ENCODE data around the gene ATXN8OS. TPM values are rescaled to one million over a fixed set of nuclear protein-coding genes. Genes with fewer than 3 reads are reported as not detected.

The ATXN8OS gene
- polyA plus RNA-seq, 1 donor from 2014 or later = 0.33 TPM

- Histone ChIP-seq H3K4me2 (ENCODE audit: low read length) (no peak overlapping the region), H3K79me2 (replicated peaks; ENCODE audit: insufficient read depth, low read length) (no peaks in the 10 kb centered on the region), H3F3A (ENCODE audit: insufficient read depth, low read length, poor library complexity, severe bottlenecking) (no peaks in the 10 kb centered on the region), H3K36me3 (ENCODE audit: insufficient read depth, low read length) (no peaks in the 10 kb centered on the region), H4K20me1 (ENCODE audit: insufficient read depth) (no peaks in the 10 kb centered on the region), H3K27ac (ENCODE audit: low read length) (no peak overlapping the region), H3K27me3 (ENCODE audit: insufficient read depth, low read depth, low read length) (no peaks in the 10 kb centered on the region), H3K9ac (ENCODE audit: low read length) (no peak overlapping the region), H3K4me3 (ENCODE audit: low read length) (no peak overlapping the region), H2AFZ (ENCODE audit: low read depth, low read length) (no peak overlapping the region), H3K9me3 (ENCODE audit: low read length) (no peaks in the 10 kb centered on the region), H3K9me2 (ENCODE audit: insufficient read depth, low read length) (no peaks in the 10 kb centered on the region)
- TF ChIP-seq POLR2AphosphoS5 (IDR thresholded peaks at IDR 0.05) = no peak
- no peak for TF ChIP-seq EZH2 (IDR thresholded peaks at IDR 0.05; ENCODE audit: borderline replicate concordance, insufficient read depth, low read length, poor library complexity, severe bottlenecking)
- no peak for TF ChIP-seq REST (IDR thresholded peaks at IDR 0.05; ENCODE audit: borderline replicate concordance)
- no peak for TF ChIP-seq RAD21 (conservative IDR thresholded peaks at IDR 0.05)
- no peak for TF ChIP-seq MXI1 (conservative IDR thresholded peaks at IDR 0.05; ENCODE audit: poor library complexity, severe bottlenecking)
- no peak for TF ChIP-seq SMC3 (conservative IDR thresholded peaks at IDR 0.05; ENCODE audit: poor library complexity)
- no peak for TF ChIP-seq TAF1 (IDR thresholded peaks at IDR 0.05; ENCODE audit: low read depth)
- no peak for TF ChIP-seq CTCF (IDR thresholded peaks at IDR 0.05; ENCODE audit: poor library complexity, severe bottlenecking)
- TF ChIP-seq EP300 (conservative IDR thresholded peaks at IDR 0.05; ENCODE audit: poor library complexity, severe bottlenecking) = no peak
Observed at GRCh38 chr13:70117338-70117905, 9.8 kb downstream of the ATXN8OS start.

- Histone ChIP-seq H3K36me3 (ENCODE audit: insufficient read depth, low read length) (no peaks in the 10 kb centered on the region), H3K9me2 (ENCODE audit: insufficient read depth, low read length) (no peaks in the 10 kb centered on the region), H2AFZ (ENCODE audit: low read depth, low read length) (no peak overlapping the region), H3K9me3 (ENCODE audit: low read length) (no peaks in the 10 kb centered on the region), H3K9ac (ENCODE audit: low read length) (no peak overlapping the region), H4K20me1 (ENCODE audit: insufficient read depth) (no peaks in the 10 kb centered on the region), H3K4me2 (ENCODE audit: low read length) (no peak overlapping the region), H3K27ac (ENCODE audit: low read length) (no peak overlapping the region), H3F3A (ENCODE audit: insufficient read depth, low read length, poor library complexity, severe bottlenecking) (no peaks in the 10 kb centered on the region), H3K79me2 (replicated peaks; ENCODE audit: insufficient read depth, low read length) (no peaks in the 10 kb centered on the region), H3K27me3 (ENCODE audit: insufficient read depth, low read depth, low read length) (no peaks in the 10 kb centered on the region), H3K4me3 (ENCODE audit: low read length) (no peak overlapping the region)
- TF ChIP-seq EZH2 (IDR thresholded peaks at IDR 0.05; ENCODE audit: borderline replicate concordance, insufficient read depth, low read length, poor library complexity, severe bottlenecking) (no peak), RAD21 (conservative IDR thresholded peaks at IDR 0.05) (no peak), CTCF (IDR thresholded peaks at IDR 0.05; ENCODE audit: poor library complexity, severe bottlenecking) (no peak), TAF1 (IDR thresholded peaks at IDR 0.05; ENCODE audit: low read depth) (no peak), REST (IDR thresholded peaks at IDR 0.05; ENCODE audit: borderline replicate concordance) (no peak), POLR2AphosphoS5 (IDR thresholded peaks at IDR 0.05) (no peak), EP300 (conservative IDR thresholded peaks at IDR 0.05; ENCODE audit: poor library complexity, severe bottlenecking) (no peak), SMC3 (conservative IDR thresholded peaks at IDR 0.05; ENCODE audit: poor library complexity) (no peak), MXI1 (conservative IDR thresholded peaks at IDR 0.05; ENCODE audit: poor library complexity, severe bottlenecking) (no peak)
Observed at GRCh38 chr13:70125693-70126092, 18.1 kb downstream of the ATXN8OS start.

Data from neural cell (in vitro differentiated cells).